Liver (tissue), 9 donors: ENCODE results near the gene ZMYND19. TPM values are rescaled to one million over a fixed set of nuclear protein-coding genes. Genes with fewer than 3 reads are reported as not detected.

ENCODE experiments used
- DNase-seq: peaks from one replicate; pipeline ENCODE4 v3.0.0-alpha.2; 2017; ENCODE audit warnings: low spot score
- H3K27ac ChIP-seq, 2 donors: one replicate each; pipeline ENCODE4 v1.7.0; 2013; ENCODE audit warnings: inconsistent platforms in 2 of 2, low read length in 2 of 2, control low read depth in 1 of 2, low read depth in 1 of 2, mild to moderate bottlenecking in 1 of 2
- H3K27me3 ChIP-seq, 4 donors: one replicate each; pipeline versions ENCODE4 v1.6.1 to v1.7.0; 2013; ENCODE audit warnings: low read length in 3 of 4, inconsistent platforms in 1 of 4, mild to moderate bottlenecking in 1 of 4, moderate library complexity in 1 of 4; ENCODE audit not compliant: control insufficient read depth in 4 of 4, insufficient read depth in 4 of 4
- H3K36me3 ChIP-seq, 4 donors: one replicate each; pipeline versions ENCODE4 v1.6.1 to v1.7.0; 2013; ENCODE audit warnings: low read length in 3 of 4, mild to moderate bottlenecking in 3 of 4, low read depth in 1 of 4, moderate library complexity in 1 of 4; ENCODE audit not compliant: control insufficient read depth in 4 of 4, insufficient read depth in 3 of 4
- H3K4me1 ChIP-seq, 4 donors: one replicate each; pipeline versions ENCODE4 v1.6.1 to v1.7.0; 2013; ENCODE audit warnings: low read length in 3 of 4, mild to moderate bottlenecking in 3 of 4, moderate library complexity in 1 of 4; ENCODE audit not compliant: control insufficient read depth in 4 of 4, insufficient read depth in 4 of 4
- H3K4me3 ChIP-seq, 3 donors: one replicate each; pipeline versions ENCODE4 v1.6.1 to v1.7.0; 2013; ENCODE audit warnings: low read length in 3 of 3, control low read depth in 1 of 3, low read depth in 1 of 3, mild to moderate bottlenecking in 1 of 3
- H3K9ac ChIP-seq, 2 donors: one replicate each; pipeline ENCODE4 v1.7.0; 2013; ENCODE audit warnings: low read length in 2 of 2, mild to moderate bottlenecking in 2 of 2, moderate library complexity in 2 of 2, control low read depth in 1 of 2, low read depth in 1 of 2
- H3K9me3 ChIP-seq, 4 donors: one replicate each; pipeline versions ENCODE4 v1.6.1 to v1.7.0; 2013; ENCODE audit warnings: low read length in 3 of 4; ENCODE audit not compliant: control insufficient read depth in 4 of 4
- EGR1 ChIP-seq, 2 donors: IDR thresholded peaks; 2 replicates each; pipeline ENCODE4 v1.6.1; 2016 to 2018; ENCODE audit warnings: antibody characterized with exemption in 2 of 2, low read depth in 2 of 2
- GABPA ChIP-seq, 2 donors: IDR thresholded peaks in 1 of 2; conservative IDR thresholded peaks in 1 of 2; 2 replicates each; pipeline ENCODE4 v1.6.1; 2016; ENCODE audit warnings: antibody characterized with exemption in 2 of 2, mild to moderate bottlenecking in 1 of 2, moderate library complexity in 1 of 2
- HNF4A ChIP-seq, 2 donors: conservative IDR thresholded peaks; 2 replicates each; pipeline ENCODE4 v1.6.1; 2016; ENCODE audit warnings: antibody characterized with exemption in 2 of 2, mild to moderate bottlenecking in 2 of 2
- JUND ChIP-seq, 2 donors: IDR thresholded peaks; 2 replicates each; pipeline ENCODE4 v1.6.1; 2016; ENCODE audit warnings: antibody characterized with exemption in 2 of 2
- NR2F2 ChIP-seq: IDR thresholded peaks from 2 replicates; pipeline ENCODE4 v1.6.1; 2016; ENCODE audit warnings: antibody characterized with exemption
- RXRA ChIP-seq, 2 donors: IDR thresholded peaks; 2 replicates each; pipeline ENCODE4 v1.6.1; 2017 to 2018; ENCODE audit warnings: antibody characterized with exemption in 2 of 2, mild to moderate bottlenecking in 1 of 2
- SP1 ChIP-seq: IDR thresholded peaks from 2 replicates; pipeline ENCODE4 v1.6.1; 2018; ENCODE audit warnings: antibody characterized with exemption, mild to moderate bottlenecking
- YY1 ChIP-seq: IDR thresholded peaks from 2 replicates; pipeline ENCODE4 v1.6.1; 2016; ENCODE audit warnings: antibody characterized with exemption, mild to moderate bottlenecking
- WGBS: extraction: QIAGEN DNeasy Blood & Tissue Kit; methylation state at CpG from one replicate; pipeline ENCODE4 v1.1.7; 2013; 5-methylcytosine and 5-hydroxymethylcytosine counted together
- polyA plus RNA-seq, 2 donors: library from polyadenylated mRNA; stranded (reverse) in 1 of 2; unstranded in 1 of 2; fragments of 200-250 nt in 1 of 2; fragments of >200 nt in 1 of 2; fragmentation: Nextera tagmentation in 1 of 2; extraction: Ambion mirVana in 1 of 2; gene quantifications; one replicate each; pipeline versions ENCODE4 v1.2.1 to v1.2.3, GENCODE V29; 2013 to 2015
- total RNA-seq, 2 donors: library from RNA; depleted of rRNA; stranded (reverse); fragments of >200 nt; gene quantifications; one replicate each; pipeline ENCODE4 v1.2.3, GENCODE V29; 2014
- TF ChIP-seq, protein P1 (sequence below): fragments of 150-350 bp; IDR thresholded peaks from 2 replicates; pipeline ENCODE4 v1.5.1; 2017; ENCODE audit warnings: improper control_type of control experiment, low read depth, low read length; ENCODE audit not compliant: missing input control
- TF ChIP-seq, protein P2 (sequence below): IDR thresholded peaks from 2 replicates; pipeline ENCODE4 v1.6.1; 2016; ENCODE audit warnings: antibody characterized with exemption, mild to moderate bottlenecking
- TF ChIP-seq, protein P3 (sequence below): IDR thresholded peaks from 2 replicates; pipeline ENCODE4 v1.6.1; 2016; ENCODE audit warnings: antibody characterized with exemption
- TF ChIP-seq, protein P4 (sequence below): IDR thresholded peaks from 2 replicates; pipeline ENCODE4 v1.6.1; 2016; ENCODE audit warnings: antibody characterized with exemption
- TF ChIP-seq, protein P5 (sequence below): IDR thresholded peaks from 2 replicates; pipeline ENCODE4 v1.6.1; 2016; ENCODE audit warnings: antibody characterized with exemption
- donor health status: healthy.
- donor health status: healthy.
- donor health status: healthy.
- donor health status: healthy.
- donor health status: healthy.

The ZMYND19 gene
- total and polyA plus RNA-seq, 4 donors, result 2.4 to 7.1 (median 7.0) TPM

DNA sequence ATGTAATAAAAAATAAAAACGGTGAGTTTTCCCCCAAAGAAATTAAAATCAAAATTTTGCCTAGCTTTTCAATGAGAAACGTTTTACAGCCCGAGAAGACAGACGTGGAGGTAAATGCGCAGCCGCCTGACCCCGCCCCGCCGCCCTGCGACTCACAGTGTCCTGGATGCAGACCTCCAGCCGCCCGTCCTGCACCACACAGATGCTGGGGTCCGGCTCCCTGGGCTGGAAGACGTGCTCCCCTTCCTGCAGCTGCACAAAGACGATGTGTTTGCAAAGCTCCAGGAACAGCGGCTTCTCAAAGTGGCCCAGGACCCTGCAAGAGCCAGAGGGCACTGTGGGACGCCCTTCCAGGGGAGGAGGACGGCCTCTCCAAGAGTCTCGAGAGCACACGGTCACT lies 47.8 kb downstream of the ZMYND19 start:
- Histone ChIP-seq H3K27me3 (no peaks in the 10 kb centered on the region), H3K27ac (no peak overlapping the region), H3K4me3 (no peak overlapping the region), H3K9ac (no peak overlapping the region), H3K9me3 (no peaks in the 10 kb centered on the region), H3K4me1 (peaks cover 0 to 3% (median 0%) of the 10 kb centered on the region in 4 donors), H3K36me3 (peaks cover 3 to 32% (median 9%) of the 10 kb centered on the region in 4 donors)
- TF ChIP-seq SP1 (no peak), EGR1 (IDR thresholded peaks at IDR 0.05; ENCODE audit: low read depth in 2 of 2) (no peak), GABPA (IDR thresholded peaks at IDR 0.05 in 1 of 2, conservative IDR thresholded peaks at IDR 0.05 in 1 of 2) (no peak), RXRA (IDR thresholded peaks at IDR 0.05) (no peak)
- TF ChIP-seq, protein P1, sequence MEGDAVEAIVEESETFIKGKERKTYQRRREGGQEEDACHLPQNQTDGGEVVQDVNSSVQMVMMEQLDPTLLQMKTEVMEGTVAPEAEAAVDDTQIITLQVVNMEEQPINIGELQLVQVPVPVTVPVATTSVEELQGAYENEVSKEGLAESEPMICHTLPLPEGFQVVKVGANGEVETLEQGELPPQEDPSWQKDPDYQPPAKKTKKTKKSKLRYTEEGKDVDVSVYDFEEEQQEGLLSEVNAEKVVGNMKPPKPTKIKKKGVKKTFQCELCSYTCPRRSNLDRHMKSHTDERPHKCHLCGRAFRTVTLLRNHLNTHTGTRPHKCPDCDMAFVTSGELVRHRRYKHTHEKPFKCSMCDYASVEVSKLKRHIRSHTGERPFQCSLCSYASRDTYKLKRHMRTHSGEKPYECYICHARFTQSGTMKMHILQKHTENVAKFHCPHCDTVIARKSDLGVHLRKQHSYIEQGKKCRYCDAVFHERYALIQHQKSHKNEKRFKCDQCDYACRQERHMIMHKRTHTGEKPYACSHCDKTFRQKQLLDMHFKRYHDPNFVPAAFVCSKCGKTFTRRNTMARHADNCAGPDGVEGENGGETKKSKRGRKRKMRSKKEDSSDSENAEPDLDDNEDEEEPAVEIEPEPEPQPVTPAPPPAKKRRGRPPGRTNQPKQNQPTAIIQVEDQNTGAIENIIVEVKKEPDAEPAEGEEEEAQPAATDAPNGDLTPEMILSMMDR, result no peak
- TF ChIP-seq, protein P2, sequence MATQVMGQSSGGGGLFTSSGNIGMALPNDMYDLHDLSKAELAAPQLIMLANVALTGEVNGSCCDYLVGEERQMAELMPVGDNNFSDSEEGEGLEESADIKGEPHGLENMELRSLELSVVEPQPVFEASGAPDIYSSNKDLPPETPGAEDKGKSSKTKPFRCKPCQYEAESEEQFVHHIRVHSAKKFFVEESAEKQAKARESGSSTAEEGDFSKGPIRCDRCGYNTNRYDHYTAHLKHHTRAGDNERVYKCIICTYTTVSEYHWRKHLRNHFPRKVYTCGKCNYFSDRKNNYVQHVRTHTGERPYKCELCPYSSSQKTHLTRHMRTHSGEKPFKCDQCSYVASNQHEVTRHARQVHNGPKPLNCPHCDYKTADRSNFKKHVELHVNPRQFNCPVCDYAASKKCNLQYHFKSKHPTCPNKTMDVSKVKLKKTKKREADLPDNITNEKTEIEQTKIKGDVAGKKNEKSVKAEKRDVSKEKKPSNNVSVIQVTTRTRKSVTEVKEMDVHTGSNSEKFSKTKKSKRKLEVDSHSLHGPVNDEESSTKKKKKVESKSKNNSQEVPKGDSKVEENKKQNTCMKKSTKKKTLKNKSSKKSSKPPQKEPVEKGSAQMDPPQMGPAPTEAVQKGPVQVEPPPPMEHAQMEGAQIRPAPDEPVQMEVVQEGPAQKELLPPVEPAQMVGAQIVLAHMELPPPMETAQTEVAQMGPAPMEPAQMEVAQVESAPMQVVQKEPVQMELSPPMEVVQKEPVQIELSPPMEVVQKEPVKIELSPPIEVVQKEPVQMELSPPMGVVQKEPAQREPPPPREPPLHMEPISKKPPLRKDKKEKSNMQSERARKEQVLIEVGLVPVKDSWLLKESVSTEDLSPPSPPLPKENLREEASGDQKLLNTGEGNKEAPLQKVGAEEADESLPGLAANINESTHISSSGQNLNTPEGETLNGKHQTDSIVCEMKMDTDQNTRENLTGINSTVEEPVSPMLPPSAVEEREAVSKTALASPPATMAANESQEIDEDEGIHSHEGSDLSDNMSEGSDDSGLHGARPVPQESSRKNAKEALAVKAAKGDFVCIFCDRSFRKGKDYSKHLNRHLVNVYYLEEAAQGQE, result no peak
- TF ChIP-seq, protein P3, sequence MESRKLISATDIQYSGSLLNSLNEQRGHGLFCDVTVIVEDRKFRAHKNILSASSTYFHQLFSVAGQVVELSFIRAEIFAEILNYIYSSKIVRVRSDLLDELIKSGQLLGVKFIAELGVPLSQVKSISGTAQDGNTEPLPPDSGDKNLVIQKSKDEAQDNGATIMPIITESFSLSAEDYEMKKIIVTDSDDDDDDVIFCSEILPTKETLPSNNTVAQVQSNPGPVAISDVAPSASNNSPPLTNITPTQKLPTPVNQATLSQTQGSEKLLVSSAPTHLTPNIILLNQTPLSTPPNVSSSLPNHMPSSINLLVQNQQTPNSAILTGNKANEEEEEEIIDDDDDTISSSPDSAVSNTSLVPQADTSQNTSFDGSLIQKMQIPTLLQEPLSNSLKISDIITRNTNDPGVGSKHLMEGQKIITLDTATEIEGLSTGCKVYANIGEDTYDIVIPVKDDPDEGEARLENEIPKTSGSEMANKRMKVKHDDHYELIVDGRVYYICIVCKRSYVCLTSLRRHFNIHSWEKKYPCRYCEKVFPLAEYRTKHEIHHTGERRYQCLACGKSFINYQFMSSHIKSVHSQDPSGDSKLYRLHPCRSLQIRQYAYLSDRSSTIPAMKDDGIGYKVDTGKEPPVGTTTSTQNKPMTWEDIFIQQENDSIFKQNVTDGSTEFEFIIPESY, result no peak
- TF ChIP-seq, protein P4, sequence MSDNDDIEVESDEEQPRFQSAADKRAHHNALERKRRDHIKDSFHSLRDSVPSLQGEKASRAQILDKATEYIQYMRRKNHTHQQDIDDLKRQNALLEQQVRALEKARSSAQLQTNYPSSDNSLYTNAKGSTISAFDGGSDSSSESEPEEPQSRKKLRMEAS, result no peak
- no peak for DNase-seq
- 90% methylated on average over 20 of the region's 20 CpGs for WGBS

DNA sequence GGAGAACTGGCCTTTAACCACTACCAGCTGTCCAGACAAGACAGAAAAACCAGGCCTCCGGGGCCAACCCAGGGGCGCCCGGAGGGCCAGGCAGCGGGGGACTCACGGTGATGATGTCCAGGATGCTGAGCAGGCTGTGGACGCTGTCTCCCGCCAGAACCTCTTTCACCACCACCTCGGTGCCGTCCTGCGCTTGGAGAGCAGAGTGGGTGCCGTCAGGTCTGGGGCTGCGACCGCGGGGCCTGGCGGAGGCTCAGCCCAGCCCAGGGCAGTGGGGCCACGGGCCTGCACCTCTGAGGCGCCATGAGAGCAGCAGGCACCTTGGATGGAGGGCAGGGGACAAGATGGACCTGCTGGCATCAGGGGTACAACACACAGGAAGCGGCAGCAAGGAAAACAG lies 49.8 kb downstream of the ZMYND19 start:
- DNase-seq, result no peak
- Histone ChIP-seq H3K4me1 (peaks cover 0 to 1% (median 0%) of the 10 kb centered on the region in 4 donors), H3K4me3 (no peak overlapping the region), H3K36me3 (peaks cover 3 to 32% (median 12%) of the 10 kb centered on the region in 4 donors), H3K9me3 (no peaks in the 10 kb centered on the region), H3K27ac (no peak overlapping the region), H3K27me3 (no peaks in the 10 kb centered on the region), H3K9ac (no peak overlapping the region)
- TF ChIP-seq HNF4A (conservative IDR thresholded peaks at IDR 0.05), result no peak
- TF ChIP-seq YY1, result no peak
- no peak for TF ChIP-seq JUND (IDR thresholded peaks at IDR 0.05)
- TF ChIP-seq, protein P3, result no peak
- TF ChIP-seq, protein P4, result no peak
- no peak for TF ChIP-seq SP1
- no peak for TF ChIP-seq NR2F2
- no peak for TF ChIP-seq GABPA (IDR thresholded peaks at IDR 0.05 in 1 of 2, conservative IDR thresholded peaks at IDR 0.05 in 1 of 2)
- TF ChIP-seq, protein P5, sequence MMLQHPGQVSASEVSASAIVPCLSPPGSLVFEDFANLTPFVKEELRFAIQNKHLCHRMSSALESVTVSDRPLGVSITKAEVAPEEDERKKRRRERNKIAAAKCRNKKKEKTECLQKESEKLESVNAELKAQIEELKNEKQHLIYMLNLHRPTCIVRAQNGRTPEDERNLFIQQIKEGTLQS, result no peak
- 94% methylated on average over 18 of the region's 18 CpGs for WGBS
